Measurements from ENCODE around the gene SMIM43.

Gene SMIM43

GRCh38 chr4:121800638-121800960 is 35.6 kb upstream of the SMIM43 start:
- TF ChIP-seq, protein P1, sequence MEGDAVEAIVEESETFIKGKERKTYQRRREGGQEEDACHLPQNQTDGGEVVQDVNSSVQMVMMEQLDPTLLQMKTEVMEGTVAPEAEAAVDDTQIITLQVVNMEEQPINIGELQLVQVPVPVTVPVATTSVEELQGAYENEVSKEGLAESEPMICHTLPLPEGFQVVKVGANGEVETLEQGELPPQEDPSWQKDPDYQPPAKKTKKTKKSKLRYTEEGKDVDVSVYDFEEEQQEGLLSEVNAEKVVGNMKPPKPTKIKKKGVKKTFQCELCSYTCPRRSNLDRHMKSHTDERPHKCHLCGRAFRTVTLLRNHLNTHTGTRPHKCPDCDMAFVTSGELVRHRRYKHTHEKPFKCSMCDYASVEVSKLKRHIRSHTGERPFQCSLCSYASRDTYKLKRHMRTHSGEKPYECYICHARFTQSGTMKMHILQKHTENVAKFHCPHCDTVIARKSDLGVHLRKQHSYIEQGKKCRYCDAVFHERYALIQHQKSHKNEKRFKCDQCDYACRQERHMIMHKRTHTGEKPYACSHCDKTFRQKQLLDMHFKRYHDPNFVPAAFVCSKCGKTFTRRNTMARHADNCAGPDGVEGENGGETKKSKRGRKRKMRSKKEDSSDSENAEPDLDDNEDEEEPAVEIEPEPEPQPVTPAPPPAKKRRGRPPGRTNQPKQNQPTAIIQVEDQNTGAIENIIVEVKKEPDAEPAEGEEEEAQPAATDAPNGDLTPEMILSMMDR (IDR thresholded peaks at IDR 0.05; ENCODE audit: low read depth, low read length, missing control alignments), result no peak
- DNase-seq (ENCODE audit: extremely low read depth, low read depth), result no peak
- peak overlapping the region; percentile 96 for H3K4me3 ChIP-seq (replicated peaks; ENCODE audit: low read depth, low read length)

DNA sequence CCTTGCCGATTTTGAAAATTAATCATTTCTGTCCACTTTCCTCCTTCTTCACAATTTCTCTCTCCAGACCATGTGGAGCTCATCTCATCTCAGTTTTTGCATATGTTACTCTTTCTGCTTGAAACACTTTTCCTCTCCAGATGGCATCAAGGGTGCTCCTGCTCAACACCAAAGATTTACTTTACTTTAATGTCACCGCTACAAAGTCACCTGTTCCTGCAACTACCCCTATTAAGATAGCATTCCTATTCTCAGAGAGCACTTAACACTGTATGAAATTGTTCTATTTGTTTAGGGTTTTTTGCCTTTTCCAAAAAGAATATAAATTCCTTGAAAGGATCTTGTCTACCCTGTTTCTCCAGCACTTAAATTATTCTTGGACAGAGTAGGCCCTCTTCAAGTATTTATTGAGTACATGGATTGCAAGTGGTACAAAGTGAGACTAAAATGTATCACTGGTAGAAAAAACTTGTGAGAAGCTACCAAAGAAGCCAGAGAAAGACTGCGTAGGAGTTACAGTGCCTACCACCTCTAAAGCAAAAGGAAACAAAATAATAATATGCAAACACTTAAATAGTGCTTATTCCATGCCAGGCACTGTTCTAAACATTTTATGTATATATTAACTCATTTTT is 35.0 kb upstream of the SMIM43 start:
- TF ChIP-seq, protein P1 (IDR thresholded peaks at IDR 0.05; ENCODE audit: low read depth, low read length, missing control alignments), result no peak
- no peak overlapping the region for H3K4me3 ChIP-seq (replicated peaks; ENCODE audit: low read depth, low read length)

GRCh38 chr4:121799208-121799823 is 34.4 kb upstream of the SMIM43 start:
- no peak overlapping the region for H3K4me3 ChIP-seq (replicated peaks; ENCODE audit: low read depth, low read length)

More for the DNA sequence above, 35.0 kb upstream of the SMIM43 start:
- no peak for DNase-seq (ENCODE audit: extremely low read depth, low read depth)

DNA sequence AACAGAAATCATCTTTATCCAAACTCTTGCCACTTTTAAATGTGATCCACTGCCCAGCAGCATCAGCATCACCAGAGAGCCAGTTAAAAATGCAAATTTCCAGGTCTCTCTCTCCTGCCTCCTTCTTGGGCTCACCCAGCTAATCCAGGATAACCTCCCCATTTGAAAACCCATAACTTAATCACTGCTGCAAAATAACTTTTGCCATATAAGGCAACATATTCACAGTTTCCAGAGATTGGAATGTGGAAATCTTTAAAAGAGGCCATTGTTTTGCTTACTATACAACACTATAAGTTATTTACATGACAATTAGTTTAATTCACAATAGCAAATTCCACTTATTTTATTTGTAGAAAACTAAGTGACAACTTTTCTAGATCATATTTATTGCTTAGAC is 31.3 kb upstream of the SMIM43 start:
- TF ChIP-seq, protein P1 (IDR thresholded peaks at IDR 0.05; ENCODE audit: low read depth, low read length, missing control alignments), result no peak
- H3K4me3 ChIP-seq (replicated peaks; ENCODE audit: low read depth, low read length), result no peak overlapping the region
- no peak for DNase-seq (ENCODE audit: extremely low read depth, low read depth)

More at GRCh38 chr4:121799208-121799823, 34.4 kb upstream of the SMIM43 start:
- no peak for DNase-seq (ENCODE audit: extremely low read depth, low read depth)
- TF ChIP-seq, protein P1 (IDR thresholded peaks at IDR 0.05; ENCODE audit: low read depth, low read length, missing control alignments), result no peak

GRCh38 chr4:121794505-121795188 is 29.7 kb upstream of the SMIM43 start:
- DNase-seq (ENCODE audit: extremely low read depth, low read depth), result no peak
- no peak overlapping the region for H3K4me3 ChIP-seq (replicated peaks; ENCODE audit: low read depth, low read length)
- TF ChIP-seq, protein P1 (IDR thresholded peaks at IDR 0.05; ENCODE audit: low read depth, low read length, missing control alignments), result no peak

DNA sequence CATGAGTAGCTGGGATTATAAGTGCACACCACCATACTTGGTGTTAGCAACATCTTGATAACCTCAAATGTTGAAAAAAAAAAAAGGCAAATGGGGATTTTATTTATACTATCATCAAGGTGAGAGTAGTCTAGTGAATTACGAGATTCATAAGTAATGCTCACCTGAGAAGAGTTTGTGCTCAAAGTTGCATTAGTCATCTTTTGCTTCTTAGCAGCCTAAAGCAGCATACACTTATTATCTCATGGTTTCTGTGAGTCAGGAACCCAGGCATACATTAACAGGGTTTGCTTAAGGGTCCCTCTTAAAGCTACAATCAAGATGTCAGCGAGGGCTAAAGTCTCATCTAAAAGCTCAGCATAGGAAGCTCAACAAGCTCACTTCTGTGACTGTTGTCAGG is 28.0 kb upstream of the SMIM43 start:
- DNase-seq (ENCODE audit: extremely low read depth, low read depth), result no peak
- TF ChIP-seq, protein P1 (IDR thresholded peaks at IDR 0.05; ENCODE audit: low read depth, low read length, missing control alignments), result no peak
- no peak overlapping the region for H3K4me3 ChIP-seq (replicated peaks; ENCODE audit: low read depth, low read length)

All from HFF-Myc (cell line).